ENCODE measurements around the gene GNL2. TPM values are rescaled to one million over a fixed set of nuclear protein-coding genes. Genes with fewer than 3 reads are reported as not detected.

The GNL2 gene
- total and polyA plus RNA-seq, 10 of the 15 experiments (the other 5 are each of a cell fraction or from before 2014, with no cell fraction given), result 64.2 to 167 (median 88.2) TPM

GRCh38 chr1:37562984-37563383 lies 32.8 kb downstream of the GNL2 start:
- ChIA-PET RAD21 (ENCODE audit: unreplicated experiment) (no interaction called here), POLR2A (no interaction called here), SMC1A (ENCODE audit: uncharacterized antibody, unreplicated experiment) (interaction anchor here (1.0 to 3.4 kb wide), 2 partner anchors 116 to 120 kb away, joined by 3 to 15 read pairs; no protein-coding TSS in a partner anchor), CTCF (interaction anchor here (1.2 to 4.5 kb wide), 2 partner anchors 114 to 120 kb away, joined by 3 to 46 read pairs; no protein-coding TSS in a partner anchor)
- H3K9me3 ChIP-seq (replicated peaks; ENCODE audit: control insufficient read depth, insufficient read depth, low read length), result no peaks in the 10 kb centered on the region
- H3K27me3 ChIP-seq (replicated peaks in 1 of 2; ENCODE audit: control insufficient read depth in 2 of 2, insufficient read depth in 2 of 2, low read length in 1 of 2), result no peaks in the 10 kb centered on the region
- no peak overlapping the region for H3K27ac ChIP-seq (ENCODE audit: control insufficient read depth, insufficient read depth)
- no peak for TF ChIP-seq EP300 (IDR thresholded peaks at IDR 0.05; ENCODE audit: borderline replicate concordance in 1 of 2, control insufficient read depth in 1 of 2, low read depth in 2 of 2, low read length in 2 of 2)
- no peak for TF ChIP-seq RAD51 (IDR thresholded peaks at IDR 0.05)
- TF ChIP-seq SMARCA5 (IDR thresholded peaks at IDR 0.05), result no peak
- TF ChIP-seq PRDM15 (CRISPR knock-in tag; IDR thresholded peaks at IDR 0.05), result no peak
- TF ChIP-seq POLR2AphosphoS2 (IDR thresholded peaks at IDR 0.05; ENCODE audit: low read depth, low read length), result no peak
- in situ Hi-C loops (cut with MboI), result no loop called here
- H3K36me3 ChIP-seq (ENCODE audit: control insufficient read depth in 2 of 2, insufficient read depth in 2 of 2, low read length in 1 of 2), result peaks cover 14 to 24% of the 10 kb centered on the region in 2 experiments
- 83% methylated on average over 1 of the region's 1 CpG for WGBS (ENCODE audit: insufficient coverage, insufficient replicate concordance, low lambda C conversion rate, missing lambda C conversion rate)
- no TSS peak for BruUV-seq (replicated peaks)
- H3K4me1 ChIP-seq (ENCODE audit: control insufficient read depth, insufficient read depth, low read length), result no peaks in the 10 kb centered on the region
- intact Hi-C loops (cut with micrococcal nuclease; ENCODE audit: unreplicated experiment), result no loop called here
- no peak overlapping the region for H3K9ac ChIP-seq (ENCODE audit: control insufficient read depth, insufficient read depth, low read length)
- no peaks in the 10 kb centered on the region for H3K79me2 ChIP-seq (ENCODE audit: control insufficient read depth, insufficient read depth, low read length)
- DNase-seq (ENCODE audit: low read depth, low spot score), result no peak
- no peak overlapping the region for H3K4me2 ChIP-seq (ENCODE audit: control insufficient read depth, insufficient read depth)
- H2AFZ ChIP-seq (ENCODE audit: control insufficient read depth, low read depth, low read length), result no peak overlapping the region
- no peaks in the 10 kb centered on the region for H4K20me1 ChIP-seq (ENCODE audit: control insufficient read depth, insufficient read depth)
- no peak for FAIRE-seq
- no peak overlapping the region for H3K4me3 ChIP-seq
- no peak for ATAC-seq
